NB4 (cell line): Measurements from ENCODE around the gene LIMD2.

Experiments used
- CTCF ChIP-seq: IDR thresholded peaks from one replicate; pipeline ENCODE4 v1.5.1; 2012; ENCODE audit warnings: low read depth, low read length
- MAX ChIP-seq: IDR thresholded peaks from 2 replicates; pipeline ENCODE4 v1.6.1; 2011; ENCODE audit warnings: low read depth, low read length
- MYC ChIP-seq: IDR thresholded peaks from 2 replicates; pipeline ENCODE4 v1.6.1; 2011; ENCODE audit warnings: low read depth, low read length
- POLR2A ChIP-seq: IDR thresholded peaks from 2 replicates; pipeline ENCODE4 v1.6.1; 2011; ENCODE audit warnings: mild to moderate bottlenecking; ENCODE audit not compliant: insufficient read length; ENCODE audit errors: extremely low read depth

- no peak for TF ChIP-seq CTCF
- TF ChIP-seq MAX = no peak
- TF ChIP-seq POLR2A = no peak
- no peak for TF ChIP-seq MYC
Measured at GRCh38 chr17:63693411-63694113, 6.4 kb downstream of the LIMD2 start.
